Subcutaneous adipose tissue (tissue), 4 donors: ENCODE measurements around the gene KRT71. TPM values are rescaled to one million over a fixed set of nuclear protein-coding genes. Genes with fewer than 3 reads are reported as not detected.

ENCODE experiments used
- CTCF ChIP-seq: fragments of 450-650 bp; IDR thresholded peaks from one replicate; pipeline ENCODE4 v1.5.1; 2016; ENCODE audit warnings: low read depth, mild to moderate bottlenecking, control low read depth, antibody characterized with exemption, moderate library complexity
- total RNA-seq, 4 donors: library from RNA; depleted of rRNA; stranded (reverse); fragments of >200 nt; gene quantifications; one replicate each; pipeline ENCODE4 v1.1.0, GENCODE V29; 2016

The KRT71 gene
- total RNA-seq, 4 donors from 2014 or later: not detected

- TF ChIP-seq CTCF: no peak
These were observed 21.2 kb downstream of the KRT71 start for GRCh38 chr12:52531566-52532300.

- no peak for TF ChIP-seq CTCF
These were observed 22.0 kb downstream of the KRT71 start for GRCh38 chr12:52530905-52531304.

GRCh38 chr12:52530366-52530765 is 22.6 kb downstream of the KRT71 start:
- TF ChIP-seq CTCF: no peak

- TF ChIP-seq CTCF: no peak
These were observed 23.1 kb downstream of the KRT71 start for GRCh38 chr12:52529846-52530245.

GRCh38 chr12:52529417-52529816 is 23.5 kb downstream of the KRT71 start:
- no peak for TF ChIP-seq CTCF

- no peak for TF ChIP-seq CTCF
These were observed 24.3 kb downstream of the KRT71 start for GRCh38 chr12:52528641-52529143.

- TF ChIP-seq CTCF: no peak
These were observed 25.7 kb downstream of the KRT71 start for GRCh38 chr12:52527121-52527800.
